T-cell (primary cell): ENCODE results near the gene XXYLT1. TPM values are rescaled to one million over a fixed set of nuclear protein-coding genes. Genes with fewer than 3 reads are reported as not detected.

Source experiments
- ATAC-seq, 4 experiments: fragments of 200-7000 bp in 3 of 4; fragments of 150-1000 bp in 1 of 4; cut with Tn5 transposase; replicated peaks in 1 of 4; 1 replicate in 3 of 4; 2 replicates in 1 of 4; pipeline ENCODE4 v1.10.0; 2021; ENCODE audit warnings: moderate library complexity in 3 of 4, mild to moderate bottlenecking in 2 of 4, moderate number of reproducible peaks in 1 of 4
- CTCF ChIA-PET, 2 donors: fragments of 300-600 bp; sonication (Branson Sonifier 250); formaldehyde crosslinking; loops; one replicate each; lab custom pipeline; 2022; ENCODE audit warnings: antibody characterized with exemption in 2 of 2; lab: Charles Lee
- POLR2A ChIA-PET, 2 donors: fragments of 300-600 bp; sonication (Branson Sonifier 250); formaldehyde crosslinking; loops; one replicate each; lab custom pipeline; 2022; ENCODE audit warnings: antibody characterized with exemption in 2 of 2; lab: Charles Lee
- DNase-seq, 35 experiments: peaks; one replicate each; pipeline versions ENCODE4 v3.0.0 to v3.0.0-alpha.2; 2013 to 2023
- H3K27ac ChIP-seq: one replicate; pipeline ENCODE4 v1.5.1; 2013; ENCODE audit warnings: low read length
- H3K27me3 ChIP-seq, 2 experiments: replicated peaks in 1 of 2; 1 replicate in 1 of 2; 2 replicates in 1 of 2; pipeline versions ENCODE4 v1.6.1 to v1.7.0; 2013; ENCODE audit warnings: low read length in 1 of 2, mixed read lengths in 1 of 2; ENCODE audit not compliant: control insufficient read depth in 2 of 2, insufficient read depth in 2 of 2; ENCODE audit errors: extremely low read depth in 1 of 2
- H3K36me3 ChIP-seq, 2 donors: 1 replicate in 1 of 2; 2 replicates in 1 of 2; pipeline versions ENCODE4 v1.6.1 to v1.7.0; 2013; ENCODE audit warnings: low read length in 1 of 2; ENCODE audit not compliant: control insufficient read depth in 2 of 2, insufficient read depth in 1 of 2; ENCODE audit errors: extremely low read depth in 1 of 2
- H3K4me1 ChIP-seq, 2 experiments: 1 replicate in 1 of 2; 2 replicates in 1 of 2; pipeline versions ENCODE4 v1.6.1 to v1.7.0; 2013; ENCODE audit warnings: low read length in 2 of 2, mixed read lengths in 1 of 2; ENCODE audit not compliant: insufficient read depth in 2 of 2, control insufficient read depth in 1 of 2; ENCODE audit errors: extremely low read depth in 1 of 2
- H3K4me3 ChIP-seq, 2 donors: 1 replicate in 1 of 2; 2 replicates in 1 of 2; pipeline versions ENCODE4 v1.5.1 to v1.7.0; 2013; ENCODE audit warnings: mild to moderate bottlenecking in 2 of 2, low read length in 1 of 2, moderate library complexity in 1 of 2; ENCODE audit not compliant: control insufficient read depth in 1 of 2; ENCODE audit errors: extremely low read depth in 1 of 2
- H3K9me3 ChIP-seq: 2 replicates; pipeline ENCODE4 v1.7.0; 2013
- H3K27ac Mint-ChIP-seq, 2 donors: one replicate each; pipeline ENCODE4 v1.8.0; 2020 to 2021; ENCODE audit warnings: mild to moderate bottlenecking in 2 of 2, mixed read lengths in 2 of 2
- H3K27me3 Mint-ChIP-seq, 2 donors: one replicate each; pipeline ENCODE4 v1.8.0; 2021 to 2022; ENCODE audit warnings: mixed read lengths in 2 of 2
- H3K36me3 Mint-ChIP-seq: one replicate; pipeline ENCODE4 v1.8.0; 2021; ENCODE audit warnings: mixed read lengths
- H3K4me1 Mint-ChIP-seq, 3 donors: one replicate each; pipeline ENCODE4 v1.8.0; 2020 to 2022; ENCODE audit warnings: mixed read lengths in 3 of 3, mild to moderate bottlenecking in 1 of 3
- H3K4me3 Mint-ChIP-seq, 3 donors: one replicate each; pipeline ENCODE4 v1.8.0; 2020 to 2022; ENCODE audit warnings: mild to moderate bottlenecking in 3 of 3, mixed read lengths in 3 of 3, moderate library complexity in 3 of 3
- H3K9me3 Mint-ChIP-seq, 3 donors: one replicate each; pipeline ENCODE4 v1.8.0; 2020 to 2022; ENCODE audit warnings: mixed read lengths in 3 of 3
- WGBS: methylation state at CpG from one replicate; pipeline ENCODE4 v1.1.5; 2013; ENCODE audit warnings: missing lambda C conversion rate; ENCODE audit not compliant: insufficient coverage; 5-methylcytosine and 5-hydroxymethylcytosine counted together
- total RNA-seq, 35 experiments: library from RNA in 6 of 35; stranded (reverse) in 6 of 35; fragments of 120-200 nt in 1 of 35; gene quantifications; one replicate each; pipeline versions ENCODE4 v1.2.1 to v1.2.4 and lab custom pipeline; 2013 to 2026

Gene XXYLT1
- total RNA-seq, 5 donors from 2014 or later (not counting 1 experiment from before 2014, with no cell fraction given), result 4.6 to 9.1 (median 5.7) TPM

DNA sequence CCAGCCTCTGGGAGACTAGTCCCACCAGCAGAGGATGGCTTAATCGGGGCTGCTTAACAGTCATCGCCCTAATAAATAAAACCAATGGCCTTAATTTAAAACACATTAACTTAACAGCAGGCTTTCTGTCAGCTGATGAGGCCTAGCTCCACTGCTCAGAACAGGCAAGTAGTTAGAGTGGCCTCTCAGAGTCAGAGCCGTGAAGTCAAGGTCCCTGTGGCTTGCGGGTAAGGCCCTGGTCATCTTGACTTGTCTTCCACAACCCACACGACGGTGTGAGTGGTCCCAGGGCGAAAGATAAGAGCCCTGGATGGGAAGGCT lies 11.8 kb downstream of the XXYLT1 start:
- no peak for ATAC-seq
- Mint-ChIP-seq H3K4me3 (peak overlapping the region in 2 of 3 donors; percentile 59 to 81), H3K36me3 (no peaks in the 10 kb centered on the region), H3K27me3 (no peaks in the 10 kb centered on the region), H3K27ac (peak overlapping the region; percentile 90 to 91), H3K9me3 (no peaks in the 10 kb centered on the region), H3K4me1 (peaks cover 21 to 22% (median 22%) of the 10 kb centered on the region in 3 donors)
- DNase-seq, result no peak
- POLR2A ChIA-PET, result interaction anchor here in 1 of 2 donors (0.6 to 0.7 kb wide), 2 partner anchors 587 to 977 kb away, joined by 3 read pairs; partner anchors contain the start of gene LSG1
- peak overlapping the region; percentile 91 for H3K27ac ChIP-seq
- CTCF ChIA-PET, result interaction anchor here (0.5 to 1.2 kb wide), 5 partner anchors 12 to 588 kb away, joined by 3 to 4 read pairs (median 4); no protein-coding TSS in a partner anchor
- peaks cover 8 to 28% of the 10 kb centered on the region in 2 experiments for H3K4me1 ChIP-seq
- no peaks in the 10 kb centered on the region for H3K27me3 ChIP-seq
- H3K36me3 ChIP-seq, result peaks cover 0 to 3% of the 10 kb centered on the region in 2 donors
- peak overlapping the region in 1 of 2 donors; percentile 52 for H3K4me3 ChIP-seq
- WGBS, result 82% methylated on average over 2 of the region's 7 CpGs
- no peaks in the 10 kb centered on the region for H3K9me3 ChIP-seq

DNA sequence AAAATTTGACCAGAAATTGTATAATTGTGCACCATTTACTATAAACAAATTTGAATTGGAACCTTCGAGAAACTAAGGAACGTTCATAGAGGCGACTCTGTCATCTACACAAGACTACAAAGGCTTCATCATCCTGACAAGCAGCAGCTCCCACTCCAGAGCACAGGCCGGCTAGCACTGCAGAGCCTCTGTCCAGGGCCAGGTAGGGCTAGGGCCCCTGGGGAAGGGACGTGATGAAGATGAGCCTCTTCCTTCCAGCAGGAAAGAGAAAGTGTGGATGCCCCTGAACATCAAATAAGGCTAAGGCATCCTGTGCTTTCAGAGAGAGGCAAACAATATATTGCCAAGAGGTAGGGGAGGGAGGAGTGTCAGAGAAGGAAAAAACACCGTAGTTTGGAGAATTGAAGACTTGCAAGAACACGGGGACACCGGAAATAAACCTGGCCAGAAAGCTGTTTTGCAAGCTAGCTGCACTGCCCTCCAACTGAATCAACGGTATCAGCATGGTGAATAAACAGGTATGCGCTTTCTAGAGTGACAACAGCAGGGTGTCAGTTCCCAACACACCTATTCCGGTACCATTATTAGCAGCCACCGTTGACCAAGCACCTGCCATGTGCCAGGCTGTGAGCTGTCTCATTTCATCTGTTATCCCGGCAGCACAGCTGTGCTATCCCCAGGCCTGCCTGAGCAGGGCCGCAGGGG lies 12.4 kb downstream of the XXYLT1 start:
- ChIA-PET POLR2A (interaction anchor here in 1 of 2 donors (0.6 to 0.7 kb wide), 2 partner anchors 586 to 977 kb away, joined by 3 read pairs; partner anchors contain the start of gene LSG1), CTCF (interaction anchor here (0.5 to 1.2 kb wide), 5 partner anchors 13 to 588 kb away, joined by 3 to 4 read pairs (median 4); no protein-coding TSS in a partner anchor)
- H3K27ac Mint-ChIP-seq, result peak overlapping the region; percentile 90 to 91
- H3K4me3 Mint-ChIP-seq, result peak overlapping the region in 2 of 3 donors; percentile 59 to 81
- no peaks in the 10 kb centered on the region for H3K27me3 ChIP-seq
- H3K9me3 ChIP-seq, result no peaks in the 10 kb centered on the region
- H3K36me3 ChIP-seq, result peaks cover 0 to 3% of the 10 kb centered on the region in 2 donors
- H3K4me1 ChIP-seq, result peaks cover 8 to 28% of the 10 kb centered on the region in 2 experiments
- no peaks in the 10 kb centered on the region for H3K9me3 Mint-ChIP-seq
- ATAC-seq (no peak), DNase-seq (peak in 2 of 35 experiments; percentile 5 to 42)
- H3K27ac ChIP-seq, result peak overlapping the region; percentile 91
- no peak overlapping the region for H3K4me3 ChIP-seq
- no peaks in the 10 kb centered on the region for H3K36me3 Mint-ChIP-seq
- WGBS, result 49% methylated on average over 9 of the region's 14 CpGs
- H3K4me1 Mint-ChIP-seq, result peaks cover 21 to 22% (median 21%) of the 10 kb centered on the region in 3 donors
- H3K27me3 Mint-ChIP-seq, result no peaks in the 10 kb centered on the region

- DNase-seq, result peak in 2 of 35 experiments; percentile 7 to 22
- H3K27ac ChIP-seq, result no peak overlapping the region
- POLR2A ChIA-PET, result no interaction called here
Observed at GRCh38 chr3:195257454-195258448, 13.2 kb downstream of the XXYLT1 start.

GRCh38 chr3:195256639-195257453 lies 14.1 kb downstream of the XXYLT1 start:
- no peaks in the 10 kb centered on the region for H3K9me3 Mint-ChIP-seq
- H3K4me1 Mint-ChIP-seq, result peaks cover 23 to 25% (median 24%) of the 10 kb centered on the region in 3 donors
- 95% methylated on average over 17 of the region's 19 CpGs for WGBS
- H3K36me3 Mint-ChIP-seq, result no peaks in the 10 kb centered on the region
- Histone ChIP-seq H3K4me3 (no peak overlapping the region), H3K27me3 (no peaks in the 10 kb centered on the region), H3K36me3 (peaks cover 0 to 3% of the 10 kb centered on the region in 2 donors), H3K4me1 (peaks cover 8 to 28% of the 10 kb centered on the region in 2 experiments), H3K27ac (no peak overlapping the region), H3K9me3 (no peaks in the 10 kb centered on the region)
- CTCF ChIA-PET, result interaction anchor here in 1 of 2 donors (0.6 to 1.4 kb wide), 2 partner anchors 506 to 585 kb away, joined by 4 to 5 read pairs; partner anchors contain the start of gene LSG1
- H3K27ac Mint-ChIP-seq, result peak overlapping the region in 1 of 2 donors; percentile 66
- ATAC-seq (no peak), DNase-seq (peak in 1 of 35 experiments; percentile 6)
- H3K27me3 Mint-ChIP-seq, result no peaks in the 10 kb centered on the region
- POLR2A ChIA-PET, result no interaction called here
- H3K4me3 Mint-ChIP-seq, result no peak overlapping the region

More at GRCh38 chr3:195257454-195258448, 13.2 kb downstream of the XXYLT1 start:
- Mint-ChIP-seq H3K36me3 (no peaks in the 10 kb centered on the region), H3K27me3 (no peaks in the 10 kb centered on the region), H3K27ac (peak overlapping the region; percentile 90 to 91), H3K4me1 (peaks cover 21 to 22% (median 22%) of the 10 kb centered on the region in 3 donors), H3K4me3 (peak overlapping the region in 1 of 3 donors; percentile 81), H3K9me3 (no peaks in the 10 kb centered on the region)
- no peak for ATAC-seq
- Histone ChIP-seq H3K36me3 (peaks cover 0 to 3% of the 10 kb centered on the region in 2 donors), H3K4me1 (peaks cover 8 to 28% of the 10 kb centered on the region in 2 experiments), H3K9me3 (no peaks in the 10 kb centered on the region), H3K27me3 (no peaks in the 10 kb centered on the region), H3K4me3 (no peak overlapping the region)
- 97% methylated on average over 12 of the region's 16 CpGs for WGBS
- CTCF ChIA-PET, result interaction anchor here in 1 of 2 donors (1.2 to 1.4 kb wide), 2 partner anchors 586 to 587 kb away, joined by 4 to 5 read pairs; partner anchors contain the start of gene LSG1

DNA sequence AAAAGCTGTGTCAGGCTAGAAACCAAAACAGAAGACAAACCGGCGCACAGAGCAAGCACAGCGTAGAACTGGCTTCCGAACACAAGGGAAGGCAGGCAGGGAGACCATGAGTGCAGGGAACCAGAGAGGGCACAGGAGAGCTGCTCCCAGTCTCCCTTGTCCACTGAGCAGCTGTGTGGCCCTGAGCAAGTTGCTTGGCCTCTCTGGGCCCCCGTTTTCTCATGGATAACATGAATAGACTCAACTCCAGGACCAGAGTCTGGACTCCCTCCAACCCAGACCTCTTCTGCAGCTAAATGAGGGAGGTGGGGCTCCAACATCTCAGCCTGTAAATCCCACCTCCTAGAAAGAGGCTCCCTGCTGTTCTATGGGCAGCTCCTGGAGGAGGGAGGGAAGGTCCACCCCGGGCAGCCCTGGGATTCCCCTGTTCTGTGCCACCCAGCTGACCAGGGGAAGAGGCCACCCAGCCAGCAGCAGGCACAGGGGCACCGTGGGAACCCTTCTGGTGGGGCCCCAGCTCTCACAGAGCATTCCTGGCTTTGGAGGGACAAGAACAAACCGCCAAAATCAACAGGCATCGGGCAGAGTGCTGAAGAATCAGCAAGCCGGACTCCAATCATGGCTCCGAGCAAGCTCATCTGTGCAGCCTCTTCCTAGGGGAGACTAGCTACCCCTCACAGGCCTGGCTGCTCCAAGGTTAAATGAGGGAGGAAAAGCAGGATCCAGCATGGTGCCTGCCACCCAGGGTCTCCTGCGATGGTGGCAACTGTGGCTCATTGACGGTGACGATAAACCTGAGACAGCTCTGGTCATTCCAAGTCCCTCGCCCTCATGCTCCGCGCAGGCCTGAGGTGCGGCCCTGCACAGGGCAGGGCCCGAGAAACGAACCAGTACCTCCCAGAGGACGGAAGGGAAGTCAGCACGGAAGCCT lies 15.1 kb downstream of the XXYLT1 start:
- Histone ChIP-seq H3K27me3 (no peaks in the 10 kb centered on the region), H3K27ac (no peak overlapping the region), H3K9me3 (no peaks in the 10 kb centered on the region), H3K4me1 (peaks cover 11 to 30% of the 10 kb centered on the region in 2 experiments), H3K36me3 (peaks cover 0 to 3% of the 10 kb centered on the region in 2 donors), H3K4me3 (no peak overlapping the region)
- H3K4me1 Mint-ChIP-seq, result peaks cover 21 to 26% (median 26%) of the 10 kb centered on the region in 3 donors
- ATAC-seq, result no peak
- peak in 1 of 35 experiments; percentile 4 for DNase-seq
- no peaks in the 10 kb centered on the region for H3K9me3 Mint-ChIP-seq
- H3K4me3 Mint-ChIP-seq, result no peak overlapping the region
- H3K36me3 Mint-ChIP-seq, result no peaks in the 10 kb centered on the region
- ChIA-PET POLR2A (no interaction called here), CTCF (interaction anchor here in 1 of 2 donors (0.6 kb wide), 1 partner anchor 505 kb away, joined by 4 read pairs; no protein-coding TSS in a partner anchor)
- H3K27me3 Mint-ChIP-seq, result no peaks in the 10 kb centered on the region
- H3K27ac Mint-ChIP-seq, result no peak overlapping the region
- 93% methylated on average over 19 of the region's 22 CpGs for WGBS
